Hematopoietic multipotent progenitor cell treated with erythropoietin and hydrocortisone succinate and interleukin-3 and kit ligand, for 15 days (in vitro differentiated cells): ENCODE data around the gene KANTR.

Experiments
- DNase-seq: peaks from one replicate; pipeline ENCODE4 v3.0.0-alpha.2; 2015; ENCODE audit warnings: low spot score

KANTR gene

DNA sequence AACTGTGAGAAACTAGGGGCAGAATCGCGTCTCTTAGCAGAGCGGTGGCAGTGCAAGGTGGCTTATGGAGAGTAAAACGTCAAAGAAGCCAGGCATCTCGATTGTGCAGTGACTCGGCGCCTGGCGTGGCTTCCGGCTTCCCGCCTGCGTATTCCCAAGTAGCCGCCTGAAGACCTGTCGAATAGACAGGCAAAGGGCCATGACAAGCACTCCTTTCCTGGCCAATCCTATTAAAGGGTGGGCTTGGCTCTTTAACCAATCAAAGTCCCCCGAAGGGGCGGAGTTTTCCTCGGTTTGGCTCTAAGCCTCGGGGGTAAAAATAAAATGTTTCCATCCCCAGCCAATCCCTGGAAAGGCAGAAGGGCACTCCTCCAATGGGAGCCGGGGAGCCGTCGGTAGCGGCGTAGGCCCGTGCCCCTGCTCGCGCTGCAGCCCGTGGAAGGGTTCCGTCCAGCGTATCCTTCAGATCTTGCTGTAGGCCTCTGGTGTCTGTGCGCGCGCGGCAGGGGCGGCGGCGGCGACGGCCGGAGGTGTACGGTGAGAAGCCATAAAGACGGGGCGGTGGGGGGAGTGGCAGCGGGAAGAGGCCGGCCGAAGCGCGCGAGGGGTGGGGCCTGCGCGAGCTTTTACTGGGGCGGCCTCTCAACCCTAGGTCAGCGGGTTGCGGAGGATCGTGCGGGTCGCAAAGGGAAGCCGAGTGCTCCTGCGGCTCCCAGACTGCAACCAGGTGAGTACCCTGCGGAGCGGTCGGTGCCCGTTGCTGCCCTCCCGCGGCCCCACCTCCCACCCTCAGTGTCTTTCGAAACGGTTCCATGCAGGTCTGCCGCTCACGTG is at the start of gene KANTR:
Gene KANTR, plus strand, starts transcription at position 395 of the 834 bp plus-strand sequence. CDS start 30,131 bp downstream, outside the sequence.
- DNase-seq = peak; percentile 80

DNA sequence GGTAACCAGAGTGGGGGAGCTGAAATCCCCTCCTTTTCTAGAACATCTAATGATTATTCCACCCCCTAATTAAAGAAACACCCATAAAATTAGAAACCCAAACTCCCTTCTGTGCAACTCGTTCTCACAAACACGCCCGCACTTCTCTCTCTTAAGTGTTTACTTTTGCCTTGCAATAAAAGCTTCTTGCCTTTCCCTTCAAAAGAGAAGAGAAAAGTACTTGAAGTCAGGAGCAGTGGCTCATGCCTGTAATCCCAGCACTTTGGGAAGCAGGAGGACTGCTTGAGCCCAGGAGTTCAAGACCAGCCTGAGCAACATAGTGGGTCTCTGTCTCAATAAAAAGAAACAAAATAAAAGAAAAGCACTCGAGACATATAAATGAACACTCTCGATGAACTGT is 48.9 kb upstream of the KANTR start:
- no peak for DNase-seq

DNA sequence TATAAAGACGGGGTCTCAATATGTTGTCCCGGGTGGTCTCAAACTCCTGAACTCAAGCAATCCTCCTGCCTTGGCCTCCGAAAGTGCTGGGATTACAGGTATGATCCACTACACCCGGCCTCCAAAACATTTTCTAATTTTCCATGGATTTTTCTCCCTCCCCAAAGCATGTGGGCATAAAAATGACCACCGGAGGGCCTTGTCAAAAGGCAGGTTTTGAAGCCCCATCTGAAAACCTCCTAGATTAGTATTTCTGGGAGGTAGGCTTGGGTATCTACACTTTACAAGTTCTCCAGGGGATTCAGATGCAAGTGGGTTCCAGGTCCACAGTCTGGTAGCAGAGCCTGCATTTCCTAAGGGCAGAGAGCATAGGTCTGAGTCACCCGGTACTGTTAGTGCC is 46.7 kb upstream of the KANTR start:
- DNase-seq = no peak

DNA sequence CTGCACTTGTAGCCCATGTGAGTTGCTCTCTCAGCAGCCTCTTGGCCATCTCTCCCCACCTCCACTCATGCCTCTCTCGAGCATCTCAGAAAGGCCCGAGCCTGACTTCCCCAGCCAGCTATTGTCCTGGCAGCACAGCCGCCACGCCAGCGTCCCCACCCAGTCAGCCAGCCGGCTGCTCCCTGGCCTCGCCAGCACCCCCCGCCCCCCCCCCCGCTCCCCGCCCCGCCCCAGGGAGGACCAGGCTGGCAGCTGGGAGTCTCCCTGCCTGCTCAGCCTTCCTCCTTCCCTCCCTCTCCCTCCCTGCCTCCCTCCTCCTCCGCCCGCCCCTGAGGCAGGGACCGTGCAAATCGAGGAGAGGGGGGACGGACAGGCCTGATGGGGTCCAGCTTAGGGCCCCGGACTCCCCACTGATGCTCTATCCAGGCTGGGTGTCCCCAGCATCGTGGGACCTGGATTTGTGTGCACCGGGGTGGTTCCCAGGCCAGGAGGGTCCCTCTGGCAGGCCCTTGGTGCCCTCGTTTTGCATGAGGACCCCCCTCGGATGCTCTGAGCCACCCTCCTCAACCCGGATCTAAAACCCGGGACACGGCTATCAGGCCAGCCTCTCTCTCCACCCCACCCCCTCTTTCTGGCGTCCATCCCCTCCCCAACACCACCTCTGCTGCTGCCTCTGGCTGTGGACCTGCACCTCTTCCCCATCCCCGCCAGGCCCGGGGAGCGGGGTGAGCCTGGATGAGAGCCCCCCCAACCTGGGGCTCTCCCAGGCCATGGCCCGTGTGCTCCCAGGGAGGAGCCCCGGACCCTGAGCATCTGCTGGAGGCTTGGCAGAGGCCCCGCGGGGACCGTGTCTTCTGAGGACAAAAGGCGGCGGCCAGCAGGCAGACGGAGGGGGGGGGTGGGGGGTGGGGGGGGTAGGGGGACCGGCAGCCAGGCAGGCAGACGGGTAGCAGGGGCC is 45.5 kb upstream of the KANTR start, which contains the start of gene GPR173:
Gene GPR173, plus strand, starts transcription at position 621 of the 958 bp plus-strand sequence. CDS start 27,833 bp downstream, outside the sequence.
- DNase-seq = no peak

- no peak for DNase-seq
These were observed 44.8 kb upstream of the KANTR start for GRCh38 chrX:53049127-53049517.

- DNase-seq = no peak
These were observed 43.1 kb upstream of the KANTR start for GRCh38 chrX:53050841-53051240.

- DNase-seq = no peak
These were observed 38.6 kb upstream of the KANTR start for GRCh38 chrX:53055244-53055849.

DNA sequence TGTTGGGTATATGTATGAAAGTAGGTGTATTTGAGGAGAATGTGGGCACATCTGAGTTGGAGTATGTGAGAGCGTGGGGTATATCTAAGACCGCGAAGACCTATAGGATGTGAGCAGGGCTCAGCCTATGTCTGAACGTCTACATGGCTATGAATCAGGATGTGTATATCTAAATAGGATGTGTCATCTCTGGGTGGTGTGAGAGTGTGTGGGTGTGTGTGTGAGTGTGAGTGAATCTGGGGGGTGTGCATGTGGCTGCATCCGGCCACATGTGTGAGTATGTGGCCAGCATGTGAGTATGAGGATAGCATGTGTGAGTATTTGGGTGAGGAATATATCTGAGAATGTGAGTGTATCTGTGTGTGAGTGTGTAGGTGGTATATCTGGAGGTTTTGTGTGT is 37.6 kb upstream of the KANTR start:
- no peak for DNase-seq

- DNase-seq = no peak
These were observed 28.8 kb upstream of the KANTR start for GRCh38 chrX:53065104-53065503.

GRCh38 chrX:53071064-53071463 is 22.9 kb upstream of the KANTR start:
- DNase-seq = no peak

DNA sequence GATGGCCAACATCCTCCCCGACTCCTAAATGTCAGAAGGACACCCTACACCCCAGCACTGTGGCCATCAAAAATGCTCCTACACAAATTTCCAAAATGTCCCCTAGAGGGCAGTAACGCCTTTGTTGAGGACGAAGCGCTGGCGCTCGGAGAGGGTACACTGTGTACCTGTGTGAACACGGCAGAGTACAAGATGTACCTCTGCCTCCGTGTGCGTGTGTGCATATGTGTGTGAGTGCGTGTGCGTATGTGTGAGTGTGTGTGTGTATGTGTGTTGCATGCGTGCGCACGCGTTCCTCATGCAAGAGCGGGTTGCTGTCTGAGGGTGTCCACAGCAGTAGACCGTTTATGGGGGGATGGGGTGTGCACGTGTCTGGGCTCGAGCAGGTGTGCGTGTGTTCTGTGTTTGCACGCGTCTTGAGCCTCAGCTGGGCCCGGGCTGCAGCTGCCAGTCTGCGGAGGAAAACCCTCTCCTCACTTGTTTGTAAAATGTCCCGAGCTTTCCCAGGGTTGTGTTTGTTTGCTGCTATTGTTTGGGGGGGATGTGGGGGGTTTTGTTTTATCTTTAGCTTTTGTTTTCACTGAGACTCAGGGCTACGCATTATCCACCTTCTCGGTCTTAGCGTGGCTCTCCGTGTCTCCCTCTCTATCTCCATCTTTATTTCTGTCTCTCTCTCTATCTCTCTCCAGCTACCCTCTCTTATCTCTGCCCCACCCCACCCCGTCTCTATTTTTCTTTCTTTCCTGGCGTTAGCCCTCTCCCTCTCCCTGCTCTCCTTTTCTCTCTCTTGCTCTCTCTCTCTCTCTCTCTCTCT is 22.1 kb upstream of the KANTR start:
- DNase-seq = peak; percentile 74

- no peak for DNase-seq
These were observed 21.4 kb upstream of the KANTR start for GRCh38 chrX:53072418-53073114.

- no peak for DNase-seq
These were observed 20.8 kb upstream of the KANTR start for GRCh38 chrX:53073115-53073586.

DNA sequence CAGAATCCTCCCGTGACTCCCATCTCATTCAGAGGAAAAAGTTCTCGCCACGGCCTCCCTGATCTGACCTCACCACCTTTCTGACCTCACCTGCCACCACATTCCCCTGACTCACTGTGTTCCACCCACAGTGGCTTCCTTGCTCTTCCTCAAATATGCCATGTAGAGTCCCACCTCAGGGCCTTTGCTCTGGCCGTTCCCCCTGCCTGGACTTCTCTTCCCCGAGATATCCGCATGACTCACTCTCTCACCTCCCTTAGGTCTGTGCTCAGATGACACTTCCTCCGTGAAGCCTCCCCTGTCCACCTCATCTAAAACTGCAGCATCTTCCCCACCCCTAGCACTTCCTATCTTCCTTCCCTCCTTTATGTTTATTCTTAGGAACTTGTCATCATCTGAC is 18.9 kb upstream of the KANTR start:
- no peak for DNase-seq

- no peak for DNase-seq
These were observed 17.3 kb upstream of the KANTR start for GRCh38 chrX:53076671-53077070.

GRCh38 chrX:53077207-53078197 is 16.4 kb upstream of the KANTR start:
- no peak for DNase-seq

- DNase-seq = no peak
These were observed 15.0 kb upstream of the KANTR start for GRCh38 chrX:53078943-53079342.

GRCh38 chrX:53080628-53081580 is 13.0 kb upstream of the KANTR start:
- DNase-seq = no peak
